Measurements from ENCODE around the gene CHRNA9. TPM values are rescaled to one million over a fixed set of nuclear protein-coding genes. Genes with fewer than 3 reads are reported as not detected.
A peak's percentile ranks its signal among the peaks of the same experiment; 100 is the strongest.
"Not testable (repeated sequence)": the region's sequence is repeated elsewhere in the genome, so short reads cannot be mapped to it uniquely, and the experiment has no call there.

CHRNA9 gene
- total RNA-seq, result not detected in 2 replicates

- H3K9me3 Mint-ChIP-seq, result no peaks in the 10 kb centered on the region
- H3K36me3 Mint-ChIP-seq (ENCODE audit: low read depth), result no peaks in the 10 kb centered on the region
- H3K4me3 Mint-ChIP-seq (ENCODE audit: low read depth), result no peak within 1 kb of the TSS
- intact Hi-C loops (cut with micrococcal nuclease), result no loop called here
- DNase-seq (ENCODE audit: low spot score), result no peak
- H3K4me1 Mint-ChIP-seq (ENCODE audit: low read depth), result peaks cover 6% of the 10 kb centered on the region
- peaks cover 19% of the 10 kb centered on the region for H3K27me3 Mint-ChIP-seq (ENCODE audit: low read depth)
- H3K27ac Mint-ChIP-seq, result no peak within 1 kb of the TSS
Observed at GRCh38 chr4:40334591-40335524, at the start of gene CHRNA9. TSS of gene CHRNA9 (plus strand) at chr4:40335333. CDS start at chr4:40335468, 135 bp downstream.

- H3K36me3 Mint-ChIP-seq (ENCODE audit: low read depth), result peaks cover 6% of the 10 kb centered on the region
- H3K27me3 Mint-ChIP-seq (ENCODE audit: low read depth), result no peaks in the 10 kb centered on the region
- H3K4me1 Mint-ChIP-seq (ENCODE audit: low read depth), result peaks cover 58% of the 10 kb centered on the region
- H3K4me3 Mint-ChIP-seq (ENCODE audit: low read depth), result no peak overlapping the region
- DNase-seq (ENCODE audit: low spot score), result no peak
- peak overlapping the region; percentile 45 for H3K27ac Mint-ChIP-seq
- H3K9me3 Mint-ChIP-seq, result peaks cover 13% of the 10 kb centered on the region
- intact Hi-C loops (cut with micrococcal nuclease), result loop anchor here (2.0 kb wide), 1 partner anchor 15 kb away; no protein-coding TSS in a partner anchor
Observed at GRCh38 chr4:40285692-40286091, 49.4 kb upstream of the CHRNA9 start.

- DNase-seq (ENCODE audit: low spot score), result no peak
- intact Hi-C loops (cut with micrococcal nuclease), result no loop called here
- H3K9me3 Mint-ChIP-seq, result peaks cover 3% of the 10 kb centered on the region
- H3K36me3 Mint-ChIP-seq (ENCODE audit: low read depth), result no peaks in the 10 kb centered on the region
- peak overlapping the region; percentile 82 for H3K27ac Mint-ChIP-seq
- H3K27me3 Mint-ChIP-seq (ENCODE audit: low read depth), result no peaks in the 10 kb centered on the region
- no peak overlapping the region for H3K4me3 Mint-ChIP-seq (ENCODE audit: low read depth)
- H3K4me1 Mint-ChIP-seq (ENCODE audit: low read depth), result peaks cover 53% of the 10 kb centered on the region
Observed at GRCh38 chr4:40288566-40288965, 46.6 kb upstream of the CHRNA9 start.

- DNase-seq (ENCODE audit: low spot score), result no peak
- H3K36me3 Mint-ChIP-seq (ENCODE audit: low read depth), result no peaks in the 10 kb centered on the region
- peaks cover 3% of the 10 kb centered on the region for H3K9me3 Mint-ChIP-seq
- no peaks in the 10 kb centered on the region for H3K27me3 Mint-ChIP-seq (ENCODE audit: low read depth)
- intact Hi-C loops (cut with micrococcal nuclease), result loop anchor here (1.0 kb wide), 1 partner anchor 16 kb away; no protein-coding TSS in a partner anchor
- H3K4me3 Mint-ChIP-seq (ENCODE audit: low read depth), result peak overlapping the region; percentile 24
- H3K27ac Mint-ChIP-seq, result peak overlapping the region; percentile 82
- H3K4me1 Mint-ChIP-seq (ENCODE audit: low read depth), result peaks cover 43% of the 10 kb centered on the region
Observed at GRCh38 chr4:40289366-40290188, 45.6 kb upstream of the CHRNA9 start.

- DNase-seq (ENCODE audit: low spot score); H3K36me3 Mint-ChIP-seq (ENCODE audit: low read depth); intact Hi-C loops (cut with micrococcal nuclease); H3K9me3 Mint-ChIP-seq; H3K27me3 Mint-ChIP-seq (ENCODE audit: low read depth); H3K4me3 Mint-ChIP-seq (ENCODE audit: low read depth): not testable (repeated sequence)
- H3K27ac Mint-ChIP-seq, result peak overlapping the region; percentile 69
- peaks cover 39% of the 10 kb centered on the region for H3K4me1 Mint-ChIP-seq (ENCODE audit: low read depth)
Observed at GRCh38 chr4:40290611-40291186, 44.4 kb upstream of the CHRNA9 start.

- peaks cover 43% of the 10 kb centered on the region for H3K4me1 Mint-ChIP-seq (ENCODE audit: low read depth)
- DNase-seq (ENCODE audit: low spot score), result no peak
- intact Hi-C loops (cut with micrococcal nuclease), result no loop called here
- H3K4me3 Mint-ChIP-seq (ENCODE audit: low read depth), result no peak overlapping the region
- no peaks in the 10 kb centered on the region for H3K36me3 Mint-ChIP-seq (ENCODE audit: low read depth)
- H3K27me3 Mint-ChIP-seq (ENCODE audit: low read depth), result no peaks in the 10 kb centered on the region
- peak overlapping the region; percentile 56 for H3K27ac Mint-ChIP-seq
- H3K9me3 Mint-ChIP-seq, result peaks cover 3% of the 10 kb centered on the region
Observed at GRCh38 chr4:40292313-40292759, 42.8 kb upstream of the CHRNA9 start.

- Mint-ChIP-seq H3K9me3 (peaks cover 3% of the 10 kb centered on the region), H3K4me1 (ENCODE audit: low read depth) (peaks cover 48% of the 10 kb centered on the region), H3K36me3 (ENCODE audit: low read depth) (no peaks in the 10 kb centered on the region), H3K4me3 (ENCODE audit: low read depth) (no peak overlapping the region), H3K27me3 (ENCODE audit: low read depth) (no peaks in the 10 kb centered on the region), H3K27ac (no peak overlapping the region)
- intact Hi-C loops (cut with micrococcal nuclease), result no loop called here
- DNase-seq (ENCODE audit: low spot score), result no peak
Observed at GRCh38 chr4:40294339-40294738, 40.8 kb upstream of the CHRNA9 start.

- H3K27me3 Mint-ChIP-seq (ENCODE audit: low read depth); H3K4me3 Mint-ChIP-seq (ENCODE audit: low read depth); DNase-seq (ENCODE audit: low spot score); intact Hi-C loops (cut with micrococcal nuclease); H3K9me3 Mint-ChIP-seq; H3K36me3 Mint-ChIP-seq (ENCODE audit: low read depth); H3K27ac Mint-ChIP-seq: not testable (repeated sequence)
- peaks cover 46% of the 10 kb centered on the region for H3K4me1 Mint-ChIP-seq (ENCODE audit: low read depth)
Observed at GRCh38 chr4:40295030-40295429, 40.1 kb upstream of the CHRNA9 start.

GRCh38 chr4:40295572-40295971 lies 39.6 kb upstream of the CHRNA9 start:
- no peak overlapping the region for H3K4me3 Mint-ChIP-seq (ENCODE audit: low read depth)
- peaks cover 46% of the 10 kb centered on the region for H3K4me1 Mint-ChIP-seq (ENCODE audit: low read depth)
- DNase-seq (ENCODE audit: low spot score), result no peak
- no peaks in the 10 kb centered on the region for H3K36me3 Mint-ChIP-seq (ENCODE audit: low read depth)
- H3K27me3 Mint-ChIP-seq (ENCODE audit: low read depth), result no peaks in the 10 kb centered on the region
- intact Hi-C loops (cut with micrococcal nuclease), result no loop called here
- H3K27ac Mint-ChIP-seq, result no peak overlapping the region
- H3K9me3 Mint-ChIP-seq, result peaks cover 3% of the 10 kb centered on the region

GRCh38 chr4:40299126-40299525 lies 36.0 kb upstream of the CHRNA9 start:
- intact Hi-C loops (cut with micrococcal nuclease), result no loop called here
- peaks cover 3% of the 10 kb centered on the region for H3K36me3 Mint-ChIP-seq (ENCODE audit: low read depth)
- peaks cover 47% of the 10 kb centered on the region for H3K4me1 Mint-ChIP-seq (ENCODE audit: low read depth)

GRCh38 chr4:40299811-40300292 lies 35.3 kb upstream of the CHRNA9 start:
- no peak for DNase-seq (ENCODE audit: low spot score)
- Mint-ChIP-seq H3K36me3 (ENCODE audit: low read depth) (peaks cover 7% of the 10 kb centered on the region), H3K9me3 (peaks cover 8% of the 10 kb centered on the region), H3K27me3 (ENCODE audit: low read depth) (no peaks in the 10 kb centered on the region), H3K27ac (no peak overlapping the region), H3K4me3 (ENCODE audit: low read depth) (no peak overlapping the region), H3K4me1 (ENCODE audit: low read depth) (peaks cover 52% of the 10 kb centered on the region)
- intact Hi-C loops (cut with micrococcal nuclease), result loop anchor here (2.0 kb wide), 1 partner anchor 15 kb away; no protein-coding TSS in a partner anchor

More at GRCh38 chr4:40299126-40299525, 36.0 kb upstream of the CHRNA9 start:
- no peaks in the 10 kb centered on the region for H3K27me3 Mint-ChIP-seq (ENCODE audit: low read depth)
- peaks cover 3% of the 10 kb centered on the region for H3K9me3 Mint-ChIP-seq
- H3K4me3 Mint-ChIP-seq (ENCODE audit: low read depth), result no peak overlapping the region
- DNase-seq (ENCODE audit: low spot score), result no peak
- no peak overlapping the region for H3K27ac Mint-ChIP-seq
